BLaER1 treated with 17β-estradiol and CSF1 and Interleukin-3, amounts not matched to agents 10 nM and 100 nM (cell line): ENCODE data around the gene SAP30BP.
A peak's percentile ranks its signal among the peaks of the same experiment; 100 is the strongest.

Source experiments
- H3K27ac ChIP-seq, 11 experiments: shearing (Covaris generic); formaldehyde crosslinking; 2 replicates each; pipeline ENCODE4 v1.8.1; 2022
- H3K27me3 ChIP-seq, 11 experiments: shearing (Covaris generic); formaldehyde crosslinking; 2 replicates each; pipeline ENCODE4 v1.8.1; 2022
- H3K36me3 ChIP-seq, 11 experiments: shearing (Covaris generic); formaldehyde crosslinking; 2 replicates each; pipeline ENCODE4 v1.8.1; 2022
- H3K4me1 ChIP-seq, 10 experiments: shearing (Covaris generic); formaldehyde crosslinking; 2 replicates each; pipeline ENCODE4 v1.8.1; 2022
- H3K4me2 ChIP-seq, 11 experiments: shearing (Covaris generic); formaldehyde crosslinking; 2 replicates each; pipeline ENCODE4 v1.8.1; 2022
- H3K4me3 ChIP-seq, 10 experiments: shearing (Covaris generic); formaldehyde crosslinking; 2 replicates each; pipeline ENCODE4 v1.8.1; 2022
- H3K9ac ChIP-seq, 11 experiments: shearing (Covaris generic); formaldehyde crosslinking; 2 replicates each; pipeline ENCODE4 v1.8.1; 2022
- H3K9me3 ChIP-seq, 11 experiments: shearing (Covaris generic); formaldehyde crosslinking; replicated peaks in 1 of 11; 2 replicates each; pipeline ENCODE4 v1.8.1; 2022
- H4K20me1 ChIP-seq, 11 experiments: shearing (Covaris generic); formaldehyde crosslinking; 2 replicates each; pipeline ENCODE4 v1.8.1; 2022
- Cebpa-rat ChIP-seq, 11 experiments: shearing (Covaris generic); IDR thresholded peaks; 2 replicates each; pipeline ENCODE4 v1.8.1; 2022

Gene SAP30BP

DNA sequence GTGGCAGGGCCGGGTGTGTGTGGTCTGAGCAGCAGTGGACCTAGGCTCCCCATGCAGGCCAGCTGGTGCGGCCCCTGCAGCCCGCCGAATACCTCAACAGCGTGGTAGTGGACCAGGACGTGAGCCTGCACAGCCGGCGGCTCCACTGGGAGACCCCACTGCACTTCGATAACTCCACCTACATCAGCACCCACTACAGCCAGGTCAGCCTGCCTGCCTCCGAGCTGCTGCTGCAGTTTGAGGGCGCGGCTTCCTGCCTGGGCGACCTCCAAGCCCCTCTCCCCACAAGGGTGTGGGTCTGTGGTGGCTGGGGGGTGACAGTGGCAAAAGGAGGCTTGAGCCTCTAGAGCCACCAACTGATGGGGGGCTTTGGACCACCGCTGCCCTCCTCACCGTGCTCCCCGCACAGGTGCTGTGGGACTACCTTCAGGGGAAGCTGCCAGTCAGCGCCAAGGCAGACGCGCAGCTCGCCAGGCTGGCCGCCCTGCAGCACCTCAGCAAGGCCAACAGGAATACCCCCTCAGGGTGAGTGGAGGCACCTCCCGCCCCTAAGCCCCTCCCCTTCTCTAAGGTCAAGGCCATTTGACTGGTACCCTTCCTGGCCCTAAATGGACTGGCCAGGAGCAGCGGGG, 42.3 kb upstream of the SAP30BP start:
- H3K9ac ChIP-seq, result peak overlapping the region in 6 of 11 experiments; percentile 9 to 72 (median 51); a peak in 5 of 22 replicates
- H3K4me2 ChIP-seq, result peak overlapping the region in 8 of 11 experiments; percentile 67 to 97 (median 90); a peak in 16 of 22 replicates
- H3K4me3 ChIP-seq, result no peak overlapping the region; a peak in 1 of 20 replicates
- peaks cover 48 to 95% (median 76%) of the 10 kb centered on the region in 11 experiments for H3K36me3 ChIP-seq
- H4K20me1 ChIP-seq, result peaks cover 0 to 93% (median 19%) of the 10 kb centered on the region in 11 experiments; a peak in 17 of 22 replicates
- H3K27me3 ChIP-seq, result no peaks in the 10 kb centered on the region
- no peaks in the 10 kb centered on the region for H3K9me3 ChIP-seq
- peaks cover 21 to 65% (median 59%) of the 10 kb centered on the region in 10 experiments for H3K4me1 ChIP-seq
- peak overlapping the region in 5 of 11 experiments; percentile 6 to 83 (median 74); a peak in 7 of 22 replicates for H3K27ac ChIP-seq
- no peak for TF ChIP-seq Cebpa-rat (IDR thresholded peaks at IDR 0.05)

DNA sequence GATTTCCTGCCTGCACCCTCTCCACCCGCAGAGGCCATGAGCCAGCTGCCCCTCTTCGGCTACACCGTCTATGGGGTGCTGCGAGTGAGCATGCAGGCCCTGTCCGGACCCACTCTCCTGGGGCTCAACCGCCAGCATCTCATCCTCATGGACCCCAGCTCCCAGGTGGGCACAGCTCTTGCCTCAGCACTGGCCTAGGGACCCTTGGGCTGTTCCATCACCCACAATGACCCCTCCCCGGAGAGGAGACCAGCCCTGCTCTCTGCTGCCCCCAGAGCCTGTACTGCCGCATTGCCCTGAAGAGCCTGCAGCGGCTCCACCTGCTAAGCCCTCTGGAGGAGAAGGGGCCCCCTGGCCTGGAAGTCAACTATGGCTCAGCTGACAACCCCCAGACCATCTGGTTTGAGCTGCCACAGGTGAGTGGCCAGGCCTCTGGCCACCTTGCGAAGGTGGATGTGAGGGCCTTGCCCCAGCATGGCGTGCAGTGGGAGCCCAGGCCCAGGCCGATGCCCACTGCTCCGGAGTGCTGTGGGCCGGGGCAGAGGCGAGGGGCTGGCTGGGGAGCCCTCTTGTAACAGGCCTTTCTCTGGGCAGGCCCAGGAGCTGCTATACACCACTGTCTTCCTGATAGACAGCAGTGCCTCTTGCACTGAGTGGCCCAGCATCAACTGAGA, 41.2 kb upstream of the SAP30BP start:
- Histone ChIP-seq H3K36me3 (peaks cover 37 to 93% (median 70%) of the 10 kb centered on the region in 11 experiments), H3K9ac (peak overlapping the region; percentile 22 to 73 (median 60); a peak in 19 of 22 replicates), H3K27ac (peak overlapping the region in 8 of 11 experiments; percentile 39 to 83 (median 70); a peak in 17 of 22 replicates)

DNA sequence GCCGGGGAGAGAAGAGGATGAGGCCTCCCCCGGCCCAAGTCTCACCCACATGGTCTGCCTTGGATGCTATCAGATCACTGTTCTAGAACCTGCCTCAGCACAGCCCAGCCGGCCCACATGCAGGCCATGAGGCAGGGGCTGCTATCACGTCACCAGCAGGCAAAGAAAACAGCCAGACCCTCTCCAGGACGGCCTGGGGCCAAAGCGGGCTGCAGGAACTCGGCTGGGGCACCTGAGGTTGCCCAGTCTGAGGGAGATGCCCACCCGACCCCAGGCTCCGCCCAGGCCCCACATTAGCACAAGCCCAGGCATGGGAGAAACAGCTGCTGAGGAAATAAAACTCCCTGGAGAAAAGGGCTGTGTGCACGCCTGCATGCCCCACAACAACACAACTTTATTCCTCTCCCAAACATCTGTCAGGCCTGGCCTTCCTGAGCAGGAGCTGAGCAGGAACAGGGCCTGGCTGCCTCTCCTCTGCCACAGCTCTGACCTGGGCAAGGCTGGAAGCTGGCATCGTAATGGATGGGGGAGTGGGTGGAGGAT, 40.6 kb upstream of the SAP30BP start:
- peaks cover 21 to 76% (median 66%) of the 10 kb centered on the region in 10 experiments for H3K4me1 ChIP-seq
- H3K4me2 ChIP-seq, result peak overlapping the region; percentile 29 to 97 (median 86)
- peaks cover 0 to 83% (median 19%) of the 10 kb centered on the region in 11 experiments; a peak in 17 of 22 replicates for H4K20me1 ChIP-seq
- H3K9me3 ChIP-seq, result no peaks in the 10 kb centered on the region
- peaks cover 31 to 92% (median 64%) of the 10 kb centered on the region in 11 experiments for H3K36me3 ChIP-seq
- peak overlapping the region in 5 of 10 experiments; percentile 2 to 33 (median 7); a peak in 6 of 20 replicates for H3K4me3 ChIP-seq
- TF ChIP-seq Cebpa-rat (IDR thresholded peaks at IDR 0.05), result no peak
- no peaks in the 10 kb centered on the region for H3K27me3 ChIP-seq
- H3K27ac ChIP-seq, result peak overlapping the region in 8 of 11 experiments; percentile 39 to 83 (median 70); a peak in 17 of 22 replicates
- H3K9ac ChIP-seq, result peak overlapping the region; percentile 22 to 73 (median 60); a peak in 19 of 22 replicates

More for the DNA sequence above, 41.2 kb upstream of the SAP30BP start:
- no peak for TF ChIP-seq Cebpa-rat (IDR thresholded peaks at IDR 0.05)
- Histone ChIP-seq H3K4me3 (peak overlapping the region in 4 of 10 experiments; percentile 2 to 33 (median 6); a peak in 4 of 20 replicates), H3K4me2 (peak overlapping the region; percentile 29 to 97 (median 86)), H3K9me3 (no peaks in the 10 kb centered on the region), H3K4me1 (peaks cover 21 to 70% (median 62%) of the 10 kb centered on the region in 10 experiments), H4K20me1 (peaks cover 0 to 89% (median 19%) of the 10 kb centered on the region in 11 experiments; a peak in 17 of 22 replicates), H3K27me3 (no peaks in the 10 kb centered on the region)

DNA sequence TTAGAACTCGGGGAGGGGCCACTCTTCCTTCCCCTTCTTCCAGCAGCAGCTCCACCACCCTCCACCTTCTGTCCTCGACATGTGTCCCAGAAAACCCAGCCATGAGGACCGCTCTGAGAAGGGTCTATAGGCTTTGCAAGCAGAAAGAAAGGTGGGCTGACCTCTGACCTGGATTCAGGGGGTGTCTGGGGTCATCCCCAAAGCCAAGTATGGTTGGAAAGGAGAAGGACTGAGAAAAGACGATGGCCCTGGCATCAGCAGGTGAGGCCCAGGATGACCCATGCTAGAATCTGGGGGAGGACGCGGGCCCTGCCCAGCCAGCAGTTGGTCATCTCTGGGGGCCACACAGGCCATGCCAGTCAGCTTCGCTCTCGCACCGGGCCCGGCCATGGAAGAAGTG, 40.0 kb upstream of the SAP30BP start:
- peaks cover 21 to 78% (median 70%) of the 10 kb centered on the region in 10 experiments for H3K4me1 ChIP-seq
- H3K9ac ChIP-seq, result peak overlapping the region; percentile 22 to 73 (median 60); a peak in 19 of 22 replicates
- H3K27me3 ChIP-seq, result no peaks in the 10 kb centered on the region
- H3K27ac ChIP-seq, result peak overlapping the region in 8 of 11 experiments; percentile 39 to 83 (median 70); a peak in 17 of 22 replicates
- no peak for TF ChIP-seq Cebpa-rat (IDR thresholded peaks at IDR 0.05)
- H3K9me3 ChIP-seq, result no peaks in the 10 kb centered on the region
- peaks cover 27 to 87% (median 59%) of the 10 kb centered on the region in 11 experiments for H3K36me3 ChIP-seq
- H4K20me1 ChIP-seq, result peaks cover 0 to 78% (median 18%) of the 10 kb centered on the region in 11 experiments; a peak in 17 of 22 replicates
- peak overlapping the region in 3 of 10 experiments; percentile 2 to 29 (median 26); a peak in 3 of 20 replicates for H3K4me3 ChIP-seq
- peak overlapping the region in 10 of 11 experiments; percentile 38 to 97 (median 88); a peak in 19 of 22 replicates for H3K4me2 ChIP-seq

DNA sequence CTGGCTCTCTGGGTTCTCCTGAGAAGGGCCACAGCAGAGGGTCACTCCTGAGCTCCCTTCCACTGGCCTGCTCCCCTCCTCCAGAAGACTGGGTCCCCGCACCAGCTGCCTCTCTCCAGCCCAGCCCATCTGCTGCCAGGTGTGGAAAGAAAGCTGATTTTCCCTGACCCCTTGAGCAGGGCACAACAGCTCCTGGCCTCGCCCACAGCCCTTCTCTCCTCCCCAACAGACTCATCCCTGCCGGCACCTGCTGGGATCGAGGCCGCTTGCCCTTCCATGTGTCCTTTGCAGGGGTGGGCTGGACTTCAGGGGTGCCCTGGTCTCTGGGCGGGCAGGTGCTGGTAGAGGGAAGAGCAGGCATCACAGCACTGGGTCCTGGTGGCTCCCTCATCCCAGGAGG, 38.7 kb upstream of the SAP30BP start:
- Histone ChIP-seq H3K36me3 (peaks cover 20 to 74% (median 48%) of the 10 kb centered on the region in 11 experiments), H3K9me3 (no peaks in the 10 kb centered on the region), H3K4me3 (no peak overlapping the region), H3K4me2 (peak overlapping the region in 8 of 11 experiments; percentile 26 to 97 (median 90); a peak in 15 of 22 replicates), H4K20me1 (peaks cover 4 to 65% (median 22%) of the 10 kb centered on the region in 11 experiments; a peak in 18 of 22 replicates), H3K27ac (peak overlapping the region in 7 of 11 experiments; percentile 12 to 83 (median 51); a peak in 8 of 22 replicates), H3K9ac (peak overlapping the region in 8 of 11 experiments; percentile 15 to 72 (median 31); a peak in 7 of 22 replicates), H3K4me1 (peaks cover 33 to 91% (median 83%) of the 10 kb centered on the region in 10 experiments), H3K27me3 (no peaks in the 10 kb centered on the region)
- TF ChIP-seq Cebpa-rat (IDR thresholded peaks at IDR 0.05), result no peak

GRCh38 chr17:75629157-75629556, 38.0 kb upstream of the SAP30BP start:
- Histone ChIP-seq H3K9ac (peak overlapping the region in 8 of 11 experiments; percentile 15 to 72 (median 31); a peak in 10 of 22 replicates), H4K20me1 (peaks cover 9 to 62% (median 25%) of the 10 kb centered on the region in 11 experiments; a peak in 19 of 22 replicates), H3K9me3 (no peaks in the 10 kb centered on the region), H3K4me2 (peak overlapping the region in 9 of 11 experiments; percentile 9 to 97 (median 90); a peak in 15 of 22 replicates), H3K27me3 (no peaks in the 10 kb centered on the region), H3K4me1 (peaks cover 40 to 93% (median 87%) of the 10 kb centered on the region in 10 experiments), H3K27ac (peak overlapping the region in 8 of 11 experiments; percentile 1 to 83 (median 34); a peak in 10 of 22 replicates), H3K4me3 (no peak overlapping the region), H3K36me3 (peaks cover 15 to 67% (median 42%) of the 10 kb centered on the region in 11 experiments)
- no peak for TF ChIP-seq Cebpa-rat (IDR thresholded peaks at IDR 0.05)

- Histone ChIP-seq H4K20me1 (peaks cover 14 to 62% (median 31%) of the 10 kb centered on the region in 11 experiments; a peak in 19 of 22 replicates), H3K27ac (peak overlapping the region in 3 of 11 experiments; percentile 7 to 83 (median 79); a peak in 4 of 22 replicates), H3K36me3 (peaks cover 3 to 55% (median 31%) of the 10 kb centered on the region in 11 experiments; a peak in 21 of 22 replicates), H3K4me2 (peak overlapping the region in 1 of 11 experiments; percentile 97; a peak in 1 of 22 replicates), H3K4me1 (peaks cover 42 to 93% (median 87%) of the 10 kb centered on the region in 10 experiments), H3K27me3 (0 out of 22 replicates have a peak, but pooled peaks cover 0 to under 1% (median 0%) of the 10 kb centered on the region in 11 experiments), H3K9me3 (no peaks in the 10 kb centered on the region), H3K9ac (peak overlapping the region in 3 of 11 experiments; percentile 9 to 35 (median 12); a peak in 2 of 22 replicates), H3K4me3 (no peak overlapping the region)
- TF ChIP-seq Cebpa-rat (IDR thresholded peaks at IDR 0.05), result no peak
These were observed 36.8 kb upstream of the SAP30BP start for GRCh38 chr17:75630071-75630917.
